Measurements from ENCODE around the gene COPRS.

Gene COPRS

GRCh38 chr17:31843070-31843745 lies 15.8 kb downstream of the COPRS start:
- Mint-ChIP-seq H3K9me3 (no peaks in the 10 kb centered on the region), H3K36me3 (ENCODE audit: low read depth) (no peaks in the 10 kb centered on the region), H3K27me3 (ENCODE audit: low read depth) (peaks cover 16% of the 10 kb centered on the region), H3K4me3 (no peak overlapping the region), H3K27ac (no peak overlapping the region), H3K4me1 (peaks cover 9% of the 10 kb centered on the region)
- no peak for TF ChIP-seq CTCF (IDR thresholded peaks at IDR 0.05; ENCODE audit: unreplicated experiment in 3 of 3)

- no peak overlapping the region for H3K27ac Mint-ChIP-seq
- H3K4me1 Mint-ChIP-seq: peaks cover 9% of the 10 kb centered on the region
Observed at GRCh38 chr17:31842195-31843069, 16.6 kb downstream of the COPRS start.

GRCh38 chr17:31841850-31842194 lies 17.2 kb downstream of the COPRS start:
- H3K36me3 Mint-ChIP-seq (ENCODE audit: low read depth): no peaks in the 10 kb centered on the region
- H3K4me1 Mint-ChIP-seq: peaks cover 9% of the 10 kb centered on the region
- no peak overlapping the region for H3K27ac Mint-ChIP-seq
- H3K27me3 Mint-ChIP-seq (ENCODE audit: low read depth): peaks cover 13% of the 10 kb centered on the region
- H3K4me3 Mint-ChIP-seq: no peak overlapping the region
- H3K9me3 Mint-ChIP-seq: no peaks in the 10 kb centered on the region
- TF ChIP-seq CTCF (IDR thresholded peaks at IDR 0.05; ENCODE audit: unreplicated experiment in 3 of 3): no peak

More at GRCh38 chr17:31842195-31843069, 16.6 kb downstream of the COPRS start:
- H3K36me3 Mint-ChIP-seq (ENCODE audit: low read depth): no peaks in the 10 kb centered on the region
- TF ChIP-seq CTCF (IDR thresholded peaks at IDR 0.05; ENCODE audit: unreplicated experiment in 3 of 3): peak; percentile 96 to 98 (median 97)
- H3K9me3 Mint-ChIP-seq: no peaks in the 10 kb centered on the region
- H3K27me3 Mint-ChIP-seq (ENCODE audit: low read depth): peaks cover 14% of the 10 kb centered on the region
- H3K4me3 Mint-ChIP-seq: no peak overlapping the region

- H3K4me3 Mint-ChIP-seq: no peak overlapping the region
- peaks cover 3% of the 10 kb centered on the region for H3K9me3 Mint-ChIP-seq
- no peak for TF ChIP-seq CTCF (IDR thresholded peaks at IDR 0.05; ENCODE audit: unreplicated experiment in 3 of 3)
- no peaks in the 10 kb centered on the region for H3K36me3 Mint-ChIP-seq (ENCODE audit: low read depth)
- H3K27me3 Mint-ChIP-seq (ENCODE audit: low read depth): peaks cover 9% of the 10 kb centered on the region
- H3K27ac Mint-ChIP-seq: no peak overlapping the region
- no peaks in the 10 kb centered on the region for H3K4me1 Mint-ChIP-seq
Observed at GRCh38 chr17:31838636-31839225, 20.3 kb downstream of the COPRS start.

GRCh38 chr17:31835984-31836383 lies 23.1 kb downstream of the COPRS start:
- Mint-ChIP-seq H3K27me3 (ENCODE audit: low read depth) (peaks cover 9% of the 10 kb centered on the region), H3K36me3 (ENCODE audit: low read depth) (no peaks in the 10 kb centered on the region), H3K4me3 (no peak overlapping the region), H3K9me3 (peaks cover 5% of the 10 kb centered on the region), H3K4me1 (no peaks in the 10 kb centered on the region), H3K27ac (no peak overlapping the region)
- TF ChIP-seq CTCF (IDR thresholded peaks at IDR 0.05; ENCODE audit: unreplicated experiment in 3 of 3): no peak

All from nephron (organoid).